Hepatocyte (in vitro differentiated cells): ENCODE data around the gene NRCAM.
"Not testable (repeated sequence)": the region's sequence is repeated elsewhere in the genome, so short reads cannot be mapped to it uniquely, and the experiment has no call there.

Experiments used
- CTCF ChIP-seq: fragments of 200-600 bp; sonication (generic); IDR thresholded peaks from 2 replicates; pipeline ENCODE4 v1.5.1; 2016; ENCODE audit warnings: antibody characterized with exemption, mild to moderate bottlenecking; ENCODE audit not compliant: poor library complexity
- EZH2phosphoT487 ChIP-seq: fragments of 200-600 bp; sonication (generic); IDR thresholded peaks from one replicate; pipeline ENCODE4 v1.6.1; 2018; ENCODE audit warnings: antibody characterized with exemption, mild to moderate bottlenecking, low read depth, moderate library complexity; ENCODE audit not compliant: unreplicated experiment, severe bottlenecking

- not testable (repeated sequence) for TF ChIP-seq CTCF, EZH2phosphoT487
These were observed 10.1 kb upstream of the NRCAM start for GRCh38 chr7:108466322-108466721.
